Lower leg skin (tissue), 4 donors: ENCODE results near the gene PTPRN2. TPM values are rescaled to one million over a fixed set of nuclear protein-coding genes. Genes with fewer than 3 reads are reported as not detected.

Experiments used
- DNase-seq, 2 donors: peaks; one replicate each; pipeline ENCODE4 v3.0.0-alpha.2; 2019; ENCODE audit warnings: low spot score in 2 of 2
- H3K4me3 ChIP-seq: fragments of 200-600 bp; sonication (generic); 2 replicates; pipeline ENCODE4 v1.5.1; 2017; ENCODE audit warnings: mild to moderate bottlenecking, low read depth; ENCODE audit not compliant: poor library complexity, severe bottlenecking
- POLR2A ChIP-seq, 2 donors: fragments of 450-650 bp; IDR thresholded peaks; one replicate each; pipeline ENCODE4 v1.6.1; 2016 to 2017; ENCODE audit warnings: antibody characterized with exemption in 2 of 2, mild to moderate bottlenecking in 1 of 2, moderate library complexity in 1 of 2
- WGBS, 2 donors: methylation state at CpG; one replicate each; pipeline ENCODE4 v1.1.5; 2018; 5-methylcytosine and 5-hydroxymethylcytosine counted together
- intact Hi-C: fragments of 100-400 bp; cut with DNase I; formaldehyde crosslinking; loops from one replicate; pipeline ENCODE4 v1.15.0; 2023; ENCODE audit warnings: low total_unique reads
- total RNA-seq, 4 donors: library from RNA; depleted of rRNA; stranded (reverse); fragments of >200 nt; gene quantifications; one replicate each; pipeline ENCODE4 v1.1.0, GENCODE V29; 2016
- TF ChIP-seq, protein P1 (sequence below), 3 donors: fragments of 450-650 bp; IDR thresholded peaks; one replicate each; pipeline ENCODE4 v1.5.1; 2016; ENCODE audit warnings: antibody characterized with exemption in 3 of 3, mild to moderate bottlenecking in 3 of 3, moderate library complexity in 2 of 3

The PTPRN2 gene
- total RNA-seq, 4 donors from 2014 or later: 0.11 to 1.6 (median 0.92) TPM

DNA sequence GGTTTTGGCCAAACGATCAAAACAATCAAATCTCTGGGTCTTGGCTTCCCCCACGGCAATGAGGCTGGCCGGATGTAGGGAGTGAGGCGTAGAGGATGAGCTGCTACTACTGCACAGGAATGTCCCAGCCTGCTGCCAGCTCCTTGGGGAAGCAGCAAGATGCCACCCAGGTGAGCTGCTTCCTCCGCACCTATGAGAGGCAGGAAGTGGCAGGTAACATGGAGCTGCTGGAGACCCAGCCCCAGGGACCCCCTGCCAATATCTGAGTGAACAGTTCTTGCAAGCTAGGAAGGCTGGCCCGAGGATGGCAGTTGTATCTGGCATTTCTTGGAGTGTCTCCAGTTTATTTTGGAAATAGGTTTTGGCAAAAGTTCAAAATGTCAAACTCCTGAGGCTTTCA, 837.3 kb downstream of the PTPRN2 start:
- DNase-seq: no peak
- WGBS, 2 donors: 68 to 81% methylated on average over 6 of the region's 6 CpGs
- no peak overlapping the region for H3K4me3 ChIP-seq
- intact Hi-C loops: no loop called here
- TF ChIP-seq POLR2A (IDR thresholded peaks at IDR 0.05): no peak
- TF ChIP-seq, protein P1, sequence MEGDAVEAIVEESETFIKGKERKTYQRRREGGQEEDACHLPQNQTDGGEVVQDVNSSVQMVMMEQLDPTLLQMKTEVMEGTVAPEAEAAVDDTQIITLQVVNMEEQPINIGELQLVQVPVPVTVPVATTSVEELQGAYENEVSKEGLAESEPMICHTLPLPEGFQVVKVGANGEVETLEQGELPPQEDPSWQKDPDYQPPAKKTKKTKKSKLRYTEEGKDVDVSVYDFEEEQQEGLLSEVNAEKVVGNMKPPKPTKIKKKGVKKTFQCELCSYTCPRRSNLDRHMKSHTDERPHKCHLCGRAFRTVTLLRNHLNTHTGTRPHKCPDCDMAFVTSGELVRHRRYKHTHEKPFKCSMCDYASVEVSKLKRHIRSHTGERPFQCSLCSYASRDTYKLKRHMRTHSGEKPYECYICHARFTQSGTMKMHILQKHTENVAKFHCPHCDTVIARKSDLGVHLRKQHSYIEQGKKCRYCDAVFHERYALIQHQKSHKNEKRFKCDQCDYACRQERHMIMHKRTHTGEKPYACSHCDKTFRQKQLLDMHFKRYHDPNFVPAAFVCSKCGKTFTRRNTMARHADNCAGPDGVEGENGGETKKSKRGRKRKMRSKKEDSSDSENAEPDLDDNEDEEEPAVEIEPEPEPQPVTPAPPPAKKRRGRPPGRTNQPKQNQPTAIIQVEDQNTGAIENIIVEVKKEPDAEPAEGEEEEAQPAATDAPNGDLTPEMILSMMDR (IDR thresholded peaks at IDR 0.05): no peak

GRCh38 chr7:157745721-157746709, 841.6 kb downstream of the PTPRN2 start:
- DNase-seq: no peak
- intact Hi-C loops: no loop called here
- TF ChIP-seq, protein P1 (IDR thresholded peaks at IDR 0.05): no peak
- no peak for TF ChIP-seq POLR2A (IDR thresholded peaks at IDR 0.05)
- 90 to 94% methylated on average over 25 of the region's 25 CpGs for WGBS, 2 donors
- no peak overlapping the region for H3K4me3 ChIP-seq

DNA sequence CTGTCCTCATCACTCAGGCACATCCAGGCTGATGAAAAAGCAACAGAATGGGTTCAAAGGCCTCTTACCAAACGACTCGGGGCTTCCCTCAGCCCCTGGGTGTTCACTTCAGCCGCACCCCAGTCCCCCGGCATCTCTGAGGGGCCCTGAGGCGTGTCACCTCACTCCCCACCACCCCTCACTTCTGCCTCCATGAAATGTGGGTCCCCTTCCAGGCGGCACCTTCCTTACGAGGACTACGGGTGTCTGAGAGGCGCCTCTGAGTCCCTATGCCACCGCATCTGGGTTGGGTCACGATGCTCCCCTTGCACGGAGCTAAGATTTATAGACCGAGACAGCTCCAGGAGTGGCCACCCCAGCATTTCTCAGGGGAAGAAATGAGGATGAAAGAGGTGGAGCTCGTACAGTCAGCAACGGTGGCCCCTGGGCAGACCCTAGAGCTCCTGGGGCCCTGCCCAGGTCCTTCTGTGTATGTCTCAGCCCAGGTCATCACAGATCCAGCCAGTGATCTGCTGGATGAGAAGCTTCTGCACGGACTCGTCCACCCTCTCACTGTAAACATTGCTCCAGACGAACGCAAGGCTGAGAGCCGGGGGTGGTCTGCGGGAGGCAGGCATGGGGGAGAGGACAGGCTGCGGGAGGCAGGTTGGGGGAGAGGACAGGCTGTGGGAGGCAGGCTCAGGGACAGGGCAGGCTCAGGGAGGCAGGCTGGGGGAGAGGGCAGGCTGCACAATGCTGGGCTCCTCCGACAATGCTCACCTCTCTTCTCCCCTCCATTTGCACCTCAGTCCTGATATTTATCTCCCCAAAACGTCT, 842.6 kb downstream of the PTPRN2 start:
- H3K4me3 ChIP-seq: no peak overlapping the region
- 79 to 86% methylated on average over 24 of the region's 24 CpGs for WGBS, 2 donors
- intact Hi-C loops: no loop called here
- no peak for DNase-seq
- no peak for TF ChIP-seq POLR2A (IDR thresholded peaks at IDR 0.05)
- TF ChIP-seq, protein P1 (IDR thresholded peaks at IDR 0.05): no peak

- DNase-seq: no peak
- intact Hi-C loops: no loop called here
- H3K4me3 ChIP-seq: no peak overlapping the region
- 77 to 84% methylated on average over 29 of the region's 29 CpGs for WGBS, 2 donors
- TF ChIP-seq POLR2A (IDR thresholded peaks at IDR 0.05): no peak
- TF ChIP-seq, protein P1 (IDR thresholded peaks at IDR 0.05): no peak
These were observed 843.7 kb downstream of the PTPRN2 start for GRCh38 chr7:157743781-157744525.

- intact Hi-C loops: no loop called here
- no peak for DNase-seq
- TF ChIP-seq POLR2A (IDR thresholded peaks at IDR 0.05): no peak
- TF ChIP-seq, protein P1 (IDR thresholded peaks at IDR 0.05): no peak
- WGBS, 2 donors: 86 to 91% methylated on average over 24 of the region's 24 CpGs
- H3K4me3 ChIP-seq: no peak overlapping the region
These were observed 847.3 kb downstream of the PTPRN2 start for GRCh38 chr7:157740251-157740798.
